ENCODE results near the gene TEC.
"Not testable (repeated sequence)": the region's sequence is repeated elsewhere in the genome, so short reads cannot be mapped to it uniquely, and the experiment has no call there.

The TEC gene

GRCh38 chr4:48241731-48242130 is 27.9 kb downstream of the TEC start:
- no peak for DNase-seq

GRCh38 chr4:48237996-48238645 is 31.5 kb downstream of the TEC start:
- peak in 1 of 2 experiments; percentile 45 for DNase-seq
- TF ChIP-seq POLR2A (IDR thresholded peaks at IDR 0.05; ENCODE audit: low read length) (no peak), GATA1 (IDR thresholded peaks at IDR 0.05; ENCODE audit: low read depth, low read length) (no peak)

More at GRCh38 chr4:48241731-48242130, 27.9 kb downstream of the TEC start:
- no peak for TF ChIP-seq GATA1 (IDR thresholded peaks at IDR 0.05; ENCODE audit: low read depth, low read length)
- no peak for TF ChIP-seq POLR2A (IDR thresholded peaks at IDR 0.05; ENCODE audit: low read length)

GRCh38 chr4:48235050-48235449 is 34.6 kb downstream of the TEC start:
- TF ChIP-seq POLR2A (IDR thresholded peaks at IDR 0.05; ENCODE audit: low read length) (no peak), GATA1 (IDR thresholded peaks at IDR 0.05; ENCODE audit: low read depth, low read length) (no peak)
- no peak for DNase-seq

GRCh38 chr4:48234575-48234974 is 35.1 kb downstream of the TEC start:
- no peak for TF ChIP-seq GATA1 (IDR thresholded peaks at IDR 0.05; ENCODE audit: low read depth, low read length)
- no peak for TF ChIP-seq POLR2A (IDR thresholded peaks at IDR 0.05; ENCODE audit: low read length)
- no peak for DNase-seq

- TF ChIP-seq POLR2A (IDR thresholded peaks at IDR 0.05; ENCODE audit: low read length) (no peak), GATA1 (IDR thresholded peaks at IDR 0.05; ENCODE audit: low read depth, low read length) (no peak)
- DNase-seq, result peak; percentile 38 to 53
These were observed 40.7 kb downstream of the TEC start for GRCh38 chr4:48228949-48229348.

GRCh38 chr4:48227662-48228061 is 42.0 kb downstream of the TEC start:
- DNase-seq, result peak in 1 of 2 experiments; percentile 28
- TF ChIP-seq GATA1 (IDR thresholded peaks at IDR 0.05; ENCODE audit: low read depth, low read length), result no peak
- TF ChIP-seq POLR2A (IDR thresholded peaks at IDR 0.05; ENCODE audit: low read length), result no peak

GRCh38 chr4:48226199-48226598 is 43.4 kb downstream of the TEC start:
- no peak for DNase-seq
- TF ChIP-seq POLR2A (IDR thresholded peaks at IDR 0.05; ENCODE audit: low read length) (no peak), GATA1 (IDR thresholded peaks at IDR 0.05; ENCODE audit: low read depth, low read length) (no peak)

- no peak for TF ChIP-seq POLR2A (IDR thresholded peaks at IDR 0.05; ENCODE audit: low read length)
- no peak for TF ChIP-seq GATA1 (IDR thresholded peaks at IDR 0.05; ENCODE audit: low read depth, low read length)
- DNase-seq, result no peak
These were observed 44.1 kb downstream of the TEC start for GRCh38 chr4:48225368-48226141.

- DNase-seq, result no peak
- TF ChIP-seq GATA1 (IDR thresholded peaks at IDR 0.05; ENCODE audit: low read depth, low read length), result no peak
These were observed 45.0 kb downstream of the TEC start for GRCh38 chr4:48224606-48225005.

GRCh38 chr4:48223633-48224295 is 45.9 kb downstream of the TEC start:
- no peak for TF ChIP-seq GATA1 (IDR thresholded peaks at IDR 0.05; ENCODE audit: low read depth, low read length)
- no peak for DNase-seq

GRCh38 chr4:48222491-48222890 is 47.1 kb downstream of the TEC start:
- TF ChIP-seq POLR2A (IDR thresholded peaks at IDR 0.05; ENCODE audit: low read length) (no peak), GATA1 (IDR thresholded peaks at IDR 0.05; ENCODE audit: low read depth, low read length) (no peak)
- no peak for DNase-seq

GRCh38 chr4:48219430-48219829 is 50.2 kb downstream of the TEC start:
- not testable (repeated sequence) for DNase-seq

- no peak for DNase-seq
- TF ChIP-seq GATA1 (IDR thresholded peaks at IDR 0.05; ENCODE audit: low read depth, low read length), result no peak
- TF ChIP-seq POLR2A (IDR thresholded peaks at IDR 0.05; ENCODE audit: low read length), result no peak
These were observed 53.1 kb downstream of the TEC start for GRCh38 chr4:48216563-48216962.

GRCh38 chr4:48215977-48216376 is 53.7 kb downstream of the TEC start:
- TF ChIP-seq GATA1 (IDR thresholded peaks at IDR 0.05; ENCODE audit: low read depth, low read length) (no peak), POLR2A (IDR thresholded peaks at IDR 0.05; ENCODE audit: low read length) (no peak)

GRCh38 chr4:48212165-48212564 is 57.5 kb downstream of the TEC start:
- TF ChIP-seq POLR2A (IDR thresholded peaks at IDR 0.05; ENCODE audit: low read length) (no peak), GATA1 (IDR thresholded peaks at IDR 0.05; ENCODE audit: low read depth, low read length) (no peak)
- DNase-seq, result peak; percentile 56 to 67

More at GRCh38 chr4:48215977-48216376, 53.7 kb downstream of the TEC start:
- no peak for DNase-seq

Data from erythroblast (primary cell).